PFSK-1 (cell line): ENCODE data around the gene SLC26A8.

Experiments used
- FOXP2 ChIP-seq: optimal IDR thresholded peaks from 2 replicates; pipeline ENCODE3; 2011; ENCODE audit warnings: borderline replicate concordance, control low read depth, inconsistent platforms; ENCODE audit not compliant: insufficient read depth; ENCODE audit errors: extremely low read length, extremely low read depth
- POLR2AphosphoS5 ChIP-seq: IDR thresholded peaks from 2 replicates; pipeline ENCODE4 v1.6.1; 2012; ENCODE audit warnings: low read depth, mild to moderate bottlenecking, control low read depth, low read length, moderate library complexity
- REST ChIP-seq, 2 experiments: IDR thresholded peaks; 2 replicates each; pipeline versions ENCODE4 v1.6.1 to v1.8.0; 2011 to 2012; ENCODE audit warnings: low read depth in 2 of 2, low read length in 2 of 2, control low read depth in 1 of 2, inconsistent platforms in 1 of 2, mild to moderate bottlenecking in 1 of 2, moderate library complexity in 1 of 2; ENCODE audit not compliant: insufficient read depth in 1 of 2
- SIN3A ChIP-seq: IDR thresholded peaks from 2 replicates; pipeline ENCODE4 v1.6.1; 2012; ENCODE audit warnings: mild to moderate bottlenecking, low read length, moderate library complexity, borderline replicate concordance; ENCODE audit not compliant: insufficient read depth
- TAF1 ChIP-seq: IDR thresholded peaks from 2 replicates; pipeline ENCODE4 v1.6.1; 2012; ENCODE audit warnings: low read length, control low read depth, borderline replicate concordance; ENCODE audit not compliant: insufficient read depth

Gene SLC26A8

GRCh38 chr6:35972471-35973367, 51.7 kb downstream of the SLC26A8 start:
- no peak for TF ChIP-seq FOXP2

DNA sequence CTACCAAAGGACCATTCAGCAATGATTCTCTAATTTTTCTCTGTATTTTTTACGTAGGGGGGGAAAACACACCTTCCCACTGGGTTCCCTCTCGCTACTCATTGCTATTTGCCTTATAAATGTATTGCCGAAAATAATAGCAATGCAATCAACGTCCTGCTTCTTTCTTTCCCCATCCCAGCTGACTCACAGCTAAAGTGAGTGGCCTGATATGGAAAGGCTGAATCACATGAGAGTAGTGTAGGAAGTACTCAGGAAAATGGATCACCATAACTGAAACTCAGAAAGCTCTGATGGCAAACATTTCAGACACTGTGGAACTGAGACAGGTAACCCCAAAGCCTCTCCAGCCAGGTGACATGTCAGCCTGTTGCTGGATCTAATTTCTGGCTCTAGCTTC, 54.3 kb downstream of the SLC26A8 start:
- no peak for TF ChIP-seq SIN3A
- TF ChIP-seq REST (IDR thresholded peaks at IDR 0.05; ENCODE audit: insufficient read depth in 1 of 2, low read depth in 2 of 2, low read length in 2 of 2): no peak
- no peak for TF ChIP-seq TAF1

DNA sequence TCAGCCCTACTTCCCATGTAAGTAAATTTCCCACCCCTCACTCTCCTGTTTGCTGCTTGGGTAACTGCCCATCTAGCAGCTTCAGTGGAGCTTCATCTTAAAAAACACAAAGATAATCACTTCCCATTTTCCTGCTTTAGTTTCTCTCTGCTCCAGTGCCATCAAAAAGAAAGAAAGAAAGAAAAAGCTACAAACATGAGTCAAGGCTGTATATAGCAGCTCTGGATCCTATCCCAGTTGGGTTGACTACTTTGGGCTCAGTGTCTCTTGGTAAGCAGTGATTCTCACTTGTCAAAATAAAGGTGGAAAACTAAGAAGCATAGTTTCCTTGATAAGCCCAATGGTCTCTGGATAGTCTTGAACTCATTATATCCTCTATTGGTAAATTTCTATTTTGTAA, 54.8 kb downstream of the SLC26A8 start:
- TF ChIP-seq REST (IDR thresholded peaks at IDR 0.05; ENCODE audit: insufficient read depth in 1 of 2, low read depth in 2 of 2, low read length in 2 of 2) (no peak), FOXP2 (no peak), TAF1 (no peak), POLR2AphosphoS5 (no peak), SIN3A (no peak)

DNA sequence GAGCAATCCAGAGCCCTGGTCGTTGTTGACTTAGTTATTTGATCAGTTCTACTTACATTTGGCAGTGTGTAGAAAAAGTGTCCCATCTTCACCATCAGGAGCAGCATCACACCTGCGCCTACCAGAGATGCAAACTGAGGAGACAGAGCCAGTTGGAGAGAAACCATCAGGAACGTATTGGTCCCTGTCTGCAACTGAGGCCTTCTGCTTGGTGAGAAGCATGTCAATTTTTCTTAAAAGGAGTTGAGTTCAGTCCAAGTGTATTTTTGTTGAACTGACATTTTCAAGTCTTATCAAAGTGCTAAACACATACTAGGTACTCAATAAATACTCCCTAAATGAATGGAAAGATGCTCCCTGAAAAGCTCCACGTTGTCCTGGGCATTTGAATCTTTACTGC, 55.6 kb downstream of the SLC26A8 start:
- TF ChIP-seq FOXP2 (no peak), SIN3A (no peak), TAF1 (no peak), POLR2AphosphoS5 (no peak), REST (IDR thresholded peaks at IDR 0.05; ENCODE audit: insufficient read depth in 1 of 2, low read depth in 2 of 2, low read length in 2 of 2) (no peak)

DNA sequence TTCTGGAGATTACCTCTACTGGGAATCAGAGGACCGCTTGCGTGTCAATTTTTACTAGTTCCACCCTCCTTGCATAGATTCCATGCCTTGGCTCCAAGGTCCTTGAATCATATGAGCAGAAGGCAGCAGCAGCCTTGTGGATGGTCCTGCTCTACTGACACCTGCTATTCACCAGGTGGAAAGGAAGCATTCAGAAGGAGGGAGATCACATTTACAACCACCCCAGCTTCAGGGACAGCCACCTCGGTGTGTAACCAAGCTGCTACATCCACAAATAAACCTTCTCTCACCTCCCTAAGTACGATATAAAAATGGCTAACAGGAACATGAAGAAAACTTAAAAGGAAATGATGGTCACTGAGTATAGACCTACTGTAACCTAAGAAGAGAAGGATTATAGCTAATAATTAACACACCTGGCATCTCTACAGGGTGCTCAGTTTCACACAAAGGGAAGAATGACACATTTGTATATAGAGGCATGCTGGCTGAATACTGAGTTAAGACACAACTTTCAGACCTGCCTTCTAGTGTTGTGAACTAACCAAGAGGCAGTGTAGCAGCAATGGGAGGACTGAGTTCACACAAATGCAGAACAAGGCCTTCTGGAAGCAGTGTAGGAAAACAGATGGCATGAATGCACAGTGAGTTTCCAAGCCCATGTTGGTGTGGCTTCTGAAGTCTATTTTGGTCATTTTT, 57.2 kb downstream of the SLC26A8 start:
- no peak for TF ChIP-seq REST (IDR thresholded peaks at IDR 0.05; ENCODE audit: insufficient read depth in 1 of 2, low read depth in 2 of 2, low read length in 2 of 2)
- TF ChIP-seq POLR2AphosphoS5: no peak
- TF ChIP-seq FOXP2: no peak
- TF ChIP-seq TAF1: no peak
- no peak for TF ChIP-seq SIN3A
